SH-SY5Y (cell line): ENCODE data around the gene KCNV2.

Source experiments
- GATA2 ChIP-seq: IDR thresholded peaks from 2 replicates; pipeline ENCODE4 v1.6.1; 2011; ENCODE audit warnings: mild to moderate bottlenecking, low read depth, low read length
- GATA3 ChIP-seq: IDR thresholded peaks from 2 replicates; pipeline ENCODE4 v1.6.1; 2011; ENCODE audit warnings: low read depth, mild to moderate bottlenecking, low read length, moderate library complexity

- TF ChIP-seq GATA2 (no peak), GATA3 (no peak)
These were observed 24.3 kb downstream of the KCNV2 start for GRCh38 chr9:2741441-2742158.
